H1 (cell line): ENCODE data around the gene CDK5. TPM values are rescaled to one million over a fixed set of nuclear protein-coding genes. Genes with fewer than 3 reads are reported as not detected.

Source experiments
- CHD1 ChIP-seq: IDR thresholded peaks from 2 replicates; pipeline ENCODE4 v1.6.1; 2012; ENCODE audit warnings: low read depth, low read length, improper control_type of control experiment
- JUN ChIP-seq: IDR thresholded peaks from 2 replicates; pipeline ENCODE4 v1.6.1; 2011; ENCODE audit warnings: low read depth, mild to moderate bottlenecking, improper control_type of control experiment, low read length
- SIRT6 ChIP-seq: IDR thresholded peaks from one replicate; pipeline ENCODE4 v1.7.1; 2012; ENCODE audit warnings: low read length, inconsistent platforms
- YY1 ChIP-seq: IDR thresholded peaks from 2 replicates; pipeline ENCODE4 v1.6.1; 2011; ENCODE audit warnings: low read depth, mild to moderate bottlenecking, low read length
- polyA plus RNA-seq, 7 experiments: library from polyadenylated mRNA; depleted of rRNA in 3 of 7; stranded (reverse) in 5 of 7; unstranded in 2 of 7; fragments of >200 nt in 5 of 7; fragments of 200-250 nt in 2 of 7; gene quantifications; 1 replicate in 5 of 7; 2 replicates in 1 of 7; 4 replicates in 1 of 7; pipeline versions ENCODE4 v1.2.1 to v1.2.3, GENCODE V29; 2011 to 2013; ENCODE audit warnings: missing spikeins in 2 of 7, mixed read lengths in 2 of 7
- total RNA-seq: library from RNA; stranded (reverse); fragmentation: NEBNext Ultra II Directional; extraction: Animal tissue kit (Norgen Biotek cat#: 25700); gene quantifications from 2 replicates; pipeline ENCODE4 v1.2.1, GENCODE V29; 2021
- TF ChIP-seq, protein P1 (sequence below): IDR thresholded peaks from 2 replicates; pipeline ENCODE4 v1.6.1; 2012; ENCODE audit warnings: low read length, inconsistent platforms

Gene CDK5
- total and polyA plus RNA-seq, 2 of the 8 experiments (the other 6 are each of a cell fraction or from before 2014, with no cell fraction given) = 22.8 to 37.2 TPM

DNA sequence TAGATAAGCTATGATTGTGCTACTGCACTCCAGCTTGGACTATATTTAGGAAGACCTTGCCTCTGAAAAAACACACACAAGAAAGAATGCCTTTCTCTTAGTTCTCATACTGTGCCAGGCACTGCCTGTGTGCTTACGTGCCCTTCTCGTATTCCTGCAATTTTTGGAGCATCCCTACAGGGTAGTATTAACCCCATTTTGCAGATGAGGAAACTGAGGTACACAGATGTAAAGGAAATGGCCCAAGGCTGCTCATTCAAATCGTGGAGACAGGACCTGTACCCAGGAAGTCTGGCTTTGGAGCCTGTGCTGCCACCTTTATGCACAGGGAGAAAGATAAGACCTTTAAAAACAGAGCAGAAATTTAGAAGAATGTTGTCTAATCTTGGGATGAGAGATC is 45.3 kb upstream of the CDK5 start (continued):
- TF ChIP-seq, protein P1, sequence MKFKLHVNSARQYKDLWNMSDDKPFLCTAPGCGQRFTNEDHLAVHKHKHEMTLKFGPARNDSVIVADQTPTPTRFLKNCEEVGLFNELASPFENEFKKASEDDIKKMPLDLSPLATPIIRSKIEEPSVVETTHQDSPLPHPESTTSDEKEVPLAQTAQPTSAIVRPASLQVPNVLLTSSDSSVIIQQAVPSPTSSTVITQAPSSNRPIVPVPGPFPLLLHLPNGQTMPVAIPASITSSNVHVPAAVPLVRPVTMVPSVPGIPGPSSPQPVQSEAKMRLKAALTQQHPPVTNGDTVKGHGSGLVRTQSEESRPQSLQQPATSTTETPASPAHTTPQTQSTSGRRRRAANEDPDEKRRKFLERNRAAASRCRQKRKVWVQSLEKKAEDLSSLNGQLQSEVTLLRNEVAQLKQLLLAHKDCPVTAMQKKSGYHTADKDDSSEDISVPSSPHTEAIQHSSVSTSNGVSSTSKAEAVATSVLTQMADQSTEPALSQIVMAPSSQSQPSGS = no peak
- TF ChIP-seq CHD1 = no peak
- TF ChIP-seq SIRT6 = no peak
- no peak for TF ChIP-seq YY1
- TF ChIP-seq JUN = no peak
- TF ChIP-seq, all 59 proteins: peak for 0
